WERI-Rb-1 (cell line): Measurements from ENCODE around the gene NADSYN1.
"Not testable (repeated sequence)": the region's sequence is repeated elsewhere in the genome, so short reads cannot be mapped to it uniquely, and the experiment has no call there.

Experiments
- DNase-seq: peaks from one replicate; pipeline ENCODE4 v3.0.0-alpha.2; 2020
- H3K27ac ChIP-seq: fragments of 250-450 bp; sonication (Bioruptor Pico); 2 replicates; pipeline ENCODE4 v1.5.1; 2020; ENCODE audit warnings: mild to moderate bottlenecking, moderate library complexity
- H3K27me3 ChIP-seq: fragments of 250-450 bp; sonication (Bioruptor Pico); 2 replicates; pipeline ENCODE4 v1.5.1; 2021; ENCODE audit warnings: mild to moderate bottlenecking, low read depth, moderate library complexity; ENCODE audit not compliant: insufficient read depth, severe bottlenecking
- H3K36me3 ChIP-seq: fragments of 250-450 bp; sonication (Bioruptor Pico); 2 replicates; pipeline ENCODE4 v1.5.1; 2020; ENCODE audit warnings: mild to moderate bottlenecking, moderate library complexity
- H3K4me3 ChIP-seq: 2 replicates; pipeline ENCODE4 v1.5.1; 2011; ENCODE audit warnings: low read depth, mild to moderate bottlenecking, control low read depth, low read length
- H3K9me3 ChIP-seq: fragments of 250-450 bp; sonication (Bioruptor Pico); 2 replicates; pipeline ENCODE4 v1.5.1; 2021; ENCODE audit warnings: mild to moderate bottlenecking, moderate library complexity; ENCODE audit not compliant: severe bottlenecking
- CTCF ChIP-seq: IDR thresholded peaks from 2 replicates; pipeline ENCODE4 v1.5.1; 2011; ENCODE audit warnings: low read depth, mild to moderate bottlenecking, control low read depth, inconsistent platforms, low read length

The NADSYN1 gene

GRCh38 chr11:71535825-71536224 is 82.8 kb downstream of the NADSYN1 start:
- TF ChIP-seq CTCF: no peak
- Histone ChIP-seq H3K27me3 (no peaks in the 10 kb centered on the region), H3K9me3 (no peaks in the 10 kb centered on the region), H3K36me3 (no peaks in the 10 kb centered on the region), H3K4me3 (no peak overlapping the region), H3K27ac (no peak overlapping the region)
- DNase-seq: no peak

GRCh38 chr11:71537537-71537936 is 84.5 kb downstream of the NADSYN1 start:
- H3K4me3 ChIP-seq: no peak overlapping the region
- no peak for TF ChIP-seq CTCF
- no peaks in the 10 kb centered on the region for H3K27me3 ChIP-seq
- DNase-seq: no peak
- H3K36me3 ChIP-seq: no peaks in the 10 kb centered on the region
- H3K27ac ChIP-seq: no peak overlapping the region
- H3K9me3 ChIP-seq: no peaks in the 10 kb centered on the region

GRCh38 chr11:71537977-71538665 is 85.1 kb downstream of the NADSYN1 start, which contains the start of gene KRTAP5-8:
KRTAP5-8 (plus strand) TSS chr11:71538025; CDS start chr11:71538056, 31 bp downstream.
- H3K27me3 ChIP-seq, H3K27ac ChIP-seq, H3K36me3 ChIP-seq, H3K9me3 ChIP-seq, H3K4me3 ChIP-seq, DNase-seq: not testable (repeated sequence)

GRCh38 chr11:71538666-71538990 is 85.6 kb downstream of the NADSYN1 start:
- Histone ChIP-seq H3K9me3 (no peaks in the 10 kb centered on the region), H3K4me3 (no peak overlapping the region)

GRCh38 chr11:71539017-71539416 is 86.0 kb downstream of the NADSYN1 start:
- no peak for DNase-seq
- no peaks in the 10 kb centered on the region for H3K27me3 ChIP-seq

More at GRCh38 chr11:71538666-71538990, 85.6 kb downstream of the NADSYN1 start:
- H3K36me3 ChIP-seq: no peaks in the 10 kb centered on the region
- TF ChIP-seq CTCF: no peak
- DNase-seq: no peak
- H3K27me3 ChIP-seq: no peaks in the 10 kb centered on the region
- no peak overlapping the region for H3K27ac ChIP-seq

GRCh38 chr11:71539971-71540370 is 87.0 kb downstream of the NADSYN1 start:
- not testable (repeated sequence) for H3K27me3 ChIP-seq

More at GRCh38 chr11:71539017-71539416, 86.0 kb downstream of the NADSYN1 start:
- no peak overlapping the region for H3K27ac ChIP-seq
- no peaks in the 10 kb centered on the region for H3K9me3 ChIP-seq
- no peak for TF ChIP-seq CTCF
- H3K36me3 ChIP-seq: no peaks in the 10 kb centered on the region
- H3K4me3 ChIP-seq: no peak overlapping the region

GRCh38 chr11:71540521-71541304 is 87.7 kb downstream of the NADSYN1 start:
- not testable (repeated sequence) for DNase-seq, H3K36me3 ChIP-seq, H3K27me3 ChIP-seq

More at GRCh38 chr11:71539971-71540370, 87.0 kb downstream of the NADSYN1 start:
- H3K4me3 ChIP-seq, DNase-seq, H3K36me3 ChIP-seq, H3K27ac ChIP-seq, H3K9me3 ChIP-seq: not testable (repeated sequence)

More at GRCh38 chr11:71540521-71541304, 87.7 kb downstream of the NADSYN1 start:
- not testable (repeated sequence) for H3K27ac ChIP-seq, H3K4me3 ChIP-seq, H3K9me3 ChIP-seq
